ENCODE results near the gene MGRN1. TPM values are rescaled to one million over a fixed set of nuclear protein-coding genes. Genes with fewer than 3 reads are reported as not detected.

Gene MGRN1
- total RNA-seq, 1 experiment from 2014 or later = 22.7 TPM

DNA sequence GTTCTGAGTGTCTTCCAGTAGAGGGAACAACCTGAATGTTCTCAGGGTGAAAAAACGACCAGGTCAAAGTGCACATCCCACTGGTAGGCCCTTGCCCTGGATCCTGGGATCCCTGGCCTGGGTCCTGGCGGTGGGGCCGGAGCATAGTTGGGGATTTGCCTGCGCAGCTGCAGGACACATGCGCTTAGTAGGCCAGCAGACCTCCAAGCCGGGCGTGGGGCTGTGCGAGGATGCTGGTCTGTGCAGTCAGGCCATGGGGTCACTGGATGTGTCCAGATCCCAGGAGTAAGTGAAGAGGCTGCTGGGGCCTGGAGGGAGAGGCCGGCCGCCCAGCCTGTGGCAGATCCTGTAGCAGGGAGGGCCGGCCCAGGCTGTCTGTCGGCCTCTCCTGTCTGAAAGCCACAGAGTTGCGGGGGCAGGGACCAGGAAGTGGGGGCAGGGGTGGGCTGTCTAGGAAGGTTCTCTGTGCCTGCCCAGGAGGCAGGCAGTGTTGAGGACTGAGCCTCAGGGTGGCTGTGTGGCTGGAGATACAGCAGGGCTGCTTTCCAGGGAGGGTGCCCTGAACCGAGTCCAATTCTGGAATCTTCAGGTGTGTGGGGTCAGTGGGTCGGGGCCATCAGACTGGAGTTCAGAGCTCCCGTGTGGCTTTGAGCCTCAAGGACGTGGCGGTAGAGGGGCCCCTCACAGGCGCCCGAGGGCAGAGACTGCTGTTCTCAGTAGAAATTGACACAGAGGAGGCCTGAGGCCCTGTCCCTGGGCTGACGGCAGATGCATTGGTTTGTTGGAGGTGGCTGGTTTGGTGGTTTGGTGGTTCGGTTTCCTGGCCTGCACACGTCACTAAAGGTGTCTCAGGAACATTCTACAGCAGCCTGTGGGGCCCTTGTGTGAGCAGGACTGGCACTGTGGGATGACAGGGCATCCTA is 51.5 kb downstream of the MGRN1 start:
- H3K4me1 ChIP-seq (ENCODE audit: insufficient read depth, low read length) = peaks cover 20% of the 10 kb centered on the region
- no peak overlapping the region for H2AFZ ChIP-seq (ENCODE audit: low read length)
- no peak overlapping the region for H3K4me3 ChIP-seq (ENCODE audit: low read length)
- CTCF ChIA-PET = no interaction called here
- H4K20me1 ChIP-seq (ENCODE audit: low read length) = no peaks in the 10 kb centered on the region
- no TSS peak for BruUV-seq (replicated peaks)
- no peaks in the 10 kb centered on the region for H3K9me3 ChIP-seq (ENCODE audit: low read length)
- H3K36me3 ChIP-seq (ENCODE audit: low read depth, low read length) = no peaks in the 10 kb centered on the region; the same call in 1 of the 2 replicates
- H3K4me2 ChIP-seq (ENCODE audit: low read length) = no peak overlapping the region
- intact Hi-C loops (cut with micrococcal nuclease) = no loop called here
- no peak for ATAC-seq
- DNase-seq = no peak
- no peaks in the 10 kb centered on the region for H3K79me2 ChIP-seq (ENCODE audit: low read length)
- TF ChIP-seq EZH2phosphoT487 (IDR thresholded peaks at IDR 0.05; ENCODE audit: borderline replicate concordance, low read length) (no peak), CTCF (conservative IDR thresholded peaks at IDR 0.05; ENCODE audit: low read depth, low read length) (no peak), EZH2 (IDR thresholded peaks at IDR 0.05; ENCODE audit: low read length, unreplicated experiment) (no peak)
- no peak overlapping the region for H3K27ac ChIP-seq (ENCODE audit: low read length)
- H3K9me2 ChIP-seq (replicated peaks; ENCODE audit: low read length) = no peaks in the 10 kb centered on the region
- H3K27me3 ChIP-seq (ENCODE audit: low read length) = no peaks in the 10 kb centered on the region
- POLR2A ChIA-PET (ENCODE audit: unreplicated experiment) = no interaction called here
- no peak overlapping the region for H3K9ac ChIP-seq (ENCODE audit: low read length)
- H3F3A ChIP-seq (ENCODE audit: low read length, unreplicated experiment) = no peaks in the 10 kb centered on the region

- no peaks in the 10 kb centered on the region for H3K79me2 ChIP-seq (ENCODE audit: low read length)
- no peaks in the 10 kb centered on the region for H3K27me3 ChIP-seq (ENCODE audit: low read length)
- no peak for DNase-seq
- no peak for ATAC-seq
- peaks cover 20% of the 10 kb centered on the region for H3K4me1 ChIP-seq (ENCODE audit: insufficient read depth, low read length)
- H3K9me2 ChIP-seq (replicated peaks; ENCODE audit: low read length) = no peaks in the 10 kb centered on the region
- no peak overlapping the region for H2AFZ ChIP-seq (ENCODE audit: low read length)
- H4K20me1 ChIP-seq (ENCODE audit: low read length) = no peaks in the 10 kb centered on the region
- ChIA-PET POLR2A (ENCODE audit: unreplicated experiment) (no interaction called here), CTCF (no interaction called here)
- no peak for TF ChIP-seq EZH2phosphoT487 (IDR thresholded peaks at IDR 0.05; ENCODE audit: borderline replicate concordance, low read length)
- TF ChIP-seq EZH2 (IDR thresholded peaks at IDR 0.05; ENCODE audit: low read length, unreplicated experiment) = no peak
- no peak for TF ChIP-seq CTCF (conservative IDR thresholded peaks at IDR 0.05; ENCODE audit: low read depth, low read length)
- H3K4me2 ChIP-seq (ENCODE audit: low read length) = no peak overlapping the region
- intact Hi-C loops (cut with micrococcal nuclease) = no loop called here
- no peak overlapping the region for H3K27ac ChIP-seq (ENCODE audit: low read length)
- no peaks in the 10 kb centered on the region for H3F3A ChIP-seq (ENCODE audit: low read length, unreplicated experiment)
- H3K9ac ChIP-seq (ENCODE audit: low read length) = no peak overlapping the region
- no TSS peak for BruUV-seq (replicated peaks)
- no peaks in the 10 kb centered on the region; the same call in 1 of the 2 replicates for H3K36me3 ChIP-seq (ENCODE audit: low read depth, low read length)
- H3K4me3 ChIP-seq (ENCODE audit: low read length) = no peak overlapping the region
- H3K9me3 ChIP-seq (ENCODE audit: low read length) = no peaks in the 10 kb centered on the region
Observed at GRCh38 chr16:4676831-4677230, 52.2 kb downstream of the MGRN1 start.

DNA sequence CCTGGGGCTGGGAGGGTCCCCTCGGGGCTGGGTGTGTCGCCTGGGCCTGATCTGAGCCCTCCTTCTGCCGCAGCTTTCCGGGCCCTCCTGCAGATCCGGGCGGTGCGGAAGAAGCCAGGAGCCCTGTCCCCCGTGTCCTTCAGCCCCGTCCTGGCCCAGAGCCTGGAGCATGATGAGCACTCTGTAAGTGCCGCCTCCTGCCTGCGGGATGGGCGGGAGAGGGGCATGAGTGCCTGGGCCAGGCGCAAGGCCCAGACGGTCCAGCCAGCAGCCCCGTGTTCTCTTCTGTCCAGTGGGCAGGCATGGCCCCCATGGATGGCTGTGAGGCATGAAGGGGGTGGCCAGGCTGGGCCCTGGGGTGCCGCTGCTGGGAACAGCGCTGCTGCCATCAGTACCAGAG is 52.8 kb downstream of the MGRN1 start:
- no peaks in the 10 kb centered on the region for H3F3A ChIP-seq (ENCODE audit: low read length, unreplicated experiment)
- no peaks in the 10 kb centered on the region for H3K9me3 ChIP-seq (ENCODE audit: low read length)
- H3K4me1 ChIP-seq (ENCODE audit: insufficient read depth, low read length) = peaks cover 20% of the 10 kb centered on the region
- H3K9me2 ChIP-seq (replicated peaks; ENCODE audit: low read length) = no peaks in the 10 kb centered on the region
- no peaks in the 10 kb centered on the region for H3K27me3 ChIP-seq (ENCODE audit: low read length)
- no peak overlapping the region for H2AFZ ChIP-seq (ENCODE audit: low read length)
- CTCF ChIA-PET = no interaction called here
- no peak overlapping the region for H3K4me2 ChIP-seq (ENCODE audit: low read length)
- DNase-seq (no peak), ATAC-seq (no peak)
- H3K79me2 ChIP-seq (ENCODE audit: low read length) = no peaks in the 10 kb centered on the region
- intact Hi-C loops (cut with micrococcal nuclease) = no loop called here
- no TSS peak for BruUV-seq (replicated peaks)
- H3K27ac ChIP-seq (ENCODE audit: low read length) = no peak overlapping the region
- H3K4me3 ChIP-seq (ENCODE audit: low read length) = no peak overlapping the region
- H3K36me3 ChIP-seq (ENCODE audit: low read depth, low read length) = no peaks in the 10 kb centered on the region; the same call in 1 of the 2 replicates
- no peaks in the 10 kb centered on the region for H4K20me1 ChIP-seq (ENCODE audit: low read length)
- no peak overlapping the region for H3K9ac ChIP-seq (ENCODE audit: low read length)
- POLR2A ChIA-PET (ENCODE audit: unreplicated experiment) = no interaction called here
- TF ChIP-seq CTCF (conservative IDR thresholded peaks at IDR 0.05; ENCODE audit: low read depth, low read length) (no peak), EZH2 (IDR thresholded peaks at IDR 0.05; ENCODE audit: low read length, unreplicated experiment) (no peak)
